Neural cell (in vitro differentiated cells): ENCODE measurements around the gene LCOR.

Experiments used
- EP300 ChIP-seq: fragments of 450-650 bp; conservative IDR thresholded peaks from 2 replicates; pipeline ENCODE4 v1.6.1; 2014; ENCODE audit warnings: antibody characterized with exemption, mild to moderate bottlenecking, moderate library complexity; ENCODE audit not compliant: poor library complexity, severe bottlenecking
- MXI1 ChIP-seq: fragments of 450-650 bp; conservative IDR thresholded peaks from 2 replicates; pipeline ENCODE4 v1.6.1; 2014; ENCODE audit warnings: antibody characterized with exemption, mild to moderate bottlenecking; ENCODE audit not compliant: poor library complexity, severe bottlenecking
- POLR2AphosphoS5 ChIP-seq: IDR thresholded peaks from 2 replicates; pipeline ENCODE4 v1.6.1; 2012
- RAD21 ChIP-seq: fragments of 450-650 bp; conservative IDR thresholded peaks from 2 replicates; pipeline ENCODE4 v1.6.1; 2014; ENCODE audit warnings: antibody characterized with exemption, mild to moderate bottlenecking, moderate library complexity
- SMC3 ChIP-seq: fragments of 450-650 bp; conservative IDR thresholded peaks from 2 replicates; pipeline ENCODE4 v1.6.1; 2014; ENCODE audit warnings: antibody characterized with exemption, mild to moderate bottlenecking, moderate library complexity; ENCODE audit not compliant: poor library complexity
- TF ChIP-seq, protein P1 (sequence below): fragments of 450-650 bp; IDR thresholded peaks from 2 replicates; pipeline ENCODE4 v1.5.1; 2014; ENCODE audit warnings: antibody characterized with exemption, mild to moderate bottlenecking, moderate library complexity; ENCODE audit not compliant: poor library complexity, severe bottlenecking
- TF ChIP-seq, protein P2 (sequence below): IDR thresholded peaks from 2 replicates; pipeline ENCODE4 v1.6.1; 2012; ENCODE audit warnings: borderline replicate concordance

DNA sequence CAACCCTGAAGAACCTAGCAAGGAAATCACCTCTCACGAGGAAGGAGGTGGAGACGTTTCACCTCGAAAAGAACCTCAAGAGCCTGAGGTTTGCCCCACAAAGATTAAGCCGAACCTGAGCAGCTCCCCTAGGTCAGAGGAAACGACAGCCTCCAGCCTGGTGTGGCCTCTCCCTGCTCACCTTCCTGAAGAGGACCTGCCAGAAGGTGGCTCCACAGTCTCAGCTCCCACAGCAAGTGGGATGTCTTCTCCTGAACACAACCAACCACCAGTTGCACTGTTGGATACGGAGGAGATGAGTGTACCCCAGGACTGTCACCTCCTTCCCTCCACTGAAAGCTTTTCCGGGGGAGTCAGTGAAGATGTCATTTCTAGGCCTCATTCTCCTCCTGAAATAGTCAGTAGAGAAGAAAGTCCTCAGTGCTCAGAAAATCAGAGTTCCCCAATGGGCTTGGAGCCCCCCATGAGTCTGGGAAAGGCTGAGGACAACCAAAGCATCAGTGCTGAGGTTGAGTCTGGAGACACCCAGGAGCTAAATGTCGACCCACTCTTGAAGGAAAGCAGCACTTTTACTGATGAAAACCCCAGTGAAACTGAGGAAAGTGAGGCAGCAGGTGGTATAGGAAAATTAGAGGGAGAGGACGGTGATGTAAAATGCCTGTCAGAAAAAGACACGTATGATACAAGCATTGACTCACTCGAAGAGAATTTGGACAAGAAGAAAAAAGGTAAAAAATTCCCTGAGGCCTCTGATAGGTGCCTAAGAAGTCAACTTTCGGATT, 150.2 kb downstream of the LCOR start:
- TF ChIP-seq, protein P1, sequence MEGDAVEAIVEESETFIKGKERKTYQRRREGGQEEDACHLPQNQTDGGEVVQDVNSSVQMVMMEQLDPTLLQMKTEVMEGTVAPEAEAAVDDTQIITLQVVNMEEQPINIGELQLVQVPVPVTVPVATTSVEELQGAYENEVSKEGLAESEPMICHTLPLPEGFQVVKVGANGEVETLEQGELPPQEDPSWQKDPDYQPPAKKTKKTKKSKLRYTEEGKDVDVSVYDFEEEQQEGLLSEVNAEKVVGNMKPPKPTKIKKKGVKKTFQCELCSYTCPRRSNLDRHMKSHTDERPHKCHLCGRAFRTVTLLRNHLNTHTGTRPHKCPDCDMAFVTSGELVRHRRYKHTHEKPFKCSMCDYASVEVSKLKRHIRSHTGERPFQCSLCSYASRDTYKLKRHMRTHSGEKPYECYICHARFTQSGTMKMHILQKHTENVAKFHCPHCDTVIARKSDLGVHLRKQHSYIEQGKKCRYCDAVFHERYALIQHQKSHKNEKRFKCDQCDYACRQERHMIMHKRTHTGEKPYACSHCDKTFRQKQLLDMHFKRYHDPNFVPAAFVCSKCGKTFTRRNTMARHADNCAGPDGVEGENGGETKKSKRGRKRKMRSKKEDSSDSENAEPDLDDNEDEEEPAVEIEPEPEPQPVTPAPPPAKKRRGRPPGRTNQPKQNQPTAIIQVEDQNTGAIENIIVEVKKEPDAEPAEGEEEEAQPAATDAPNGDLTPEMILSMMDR = no peak
- TF ChIP-seq SMC3 (no peak), POLR2AphosphoS5 (no peak), EP300 (no peak), MXI1 (no peak), RAD21 (no peak)
- TF ChIP-seq, protein P2, sequence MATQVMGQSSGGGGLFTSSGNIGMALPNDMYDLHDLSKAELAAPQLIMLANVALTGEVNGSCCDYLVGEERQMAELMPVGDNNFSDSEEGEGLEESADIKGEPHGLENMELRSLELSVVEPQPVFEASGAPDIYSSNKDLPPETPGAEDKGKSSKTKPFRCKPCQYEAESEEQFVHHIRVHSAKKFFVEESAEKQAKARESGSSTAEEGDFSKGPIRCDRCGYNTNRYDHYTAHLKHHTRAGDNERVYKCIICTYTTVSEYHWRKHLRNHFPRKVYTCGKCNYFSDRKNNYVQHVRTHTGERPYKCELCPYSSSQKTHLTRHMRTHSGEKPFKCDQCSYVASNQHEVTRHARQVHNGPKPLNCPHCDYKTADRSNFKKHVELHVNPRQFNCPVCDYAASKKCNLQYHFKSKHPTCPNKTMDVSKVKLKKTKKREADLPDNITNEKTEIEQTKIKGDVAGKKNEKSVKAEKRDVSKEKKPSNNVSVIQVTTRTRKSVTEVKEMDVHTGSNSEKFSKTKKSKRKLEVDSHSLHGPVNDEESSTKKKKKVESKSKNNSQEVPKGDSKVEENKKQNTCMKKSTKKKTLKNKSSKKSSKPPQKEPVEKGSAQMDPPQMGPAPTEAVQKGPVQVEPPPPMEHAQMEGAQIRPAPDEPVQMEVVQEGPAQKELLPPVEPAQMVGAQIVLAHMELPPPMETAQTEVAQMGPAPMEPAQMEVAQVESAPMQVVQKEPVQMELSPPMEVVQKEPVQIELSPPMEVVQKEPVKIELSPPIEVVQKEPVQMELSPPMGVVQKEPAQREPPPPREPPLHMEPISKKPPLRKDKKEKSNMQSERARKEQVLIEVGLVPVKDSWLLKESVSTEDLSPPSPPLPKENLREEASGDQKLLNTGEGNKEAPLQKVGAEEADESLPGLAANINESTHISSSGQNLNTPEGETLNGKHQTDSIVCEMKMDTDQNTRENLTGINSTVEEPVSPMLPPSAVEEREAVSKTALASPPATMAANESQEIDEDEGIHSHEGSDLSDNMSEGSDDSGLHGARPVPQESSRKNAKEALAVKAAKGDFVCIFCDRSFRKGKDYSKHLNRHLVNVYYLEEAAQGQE = no peak
